GOT3 (cell line): ENCODE results near the gene SARNP.

Source experiments
- DNase-seq: peaks from one replicate; lab custom pipeline; 2025; ENCODE audit warnings: mixed read lengths; lab: John Stamatoyannopoulos, UW

The SARNP gene

DNA sequence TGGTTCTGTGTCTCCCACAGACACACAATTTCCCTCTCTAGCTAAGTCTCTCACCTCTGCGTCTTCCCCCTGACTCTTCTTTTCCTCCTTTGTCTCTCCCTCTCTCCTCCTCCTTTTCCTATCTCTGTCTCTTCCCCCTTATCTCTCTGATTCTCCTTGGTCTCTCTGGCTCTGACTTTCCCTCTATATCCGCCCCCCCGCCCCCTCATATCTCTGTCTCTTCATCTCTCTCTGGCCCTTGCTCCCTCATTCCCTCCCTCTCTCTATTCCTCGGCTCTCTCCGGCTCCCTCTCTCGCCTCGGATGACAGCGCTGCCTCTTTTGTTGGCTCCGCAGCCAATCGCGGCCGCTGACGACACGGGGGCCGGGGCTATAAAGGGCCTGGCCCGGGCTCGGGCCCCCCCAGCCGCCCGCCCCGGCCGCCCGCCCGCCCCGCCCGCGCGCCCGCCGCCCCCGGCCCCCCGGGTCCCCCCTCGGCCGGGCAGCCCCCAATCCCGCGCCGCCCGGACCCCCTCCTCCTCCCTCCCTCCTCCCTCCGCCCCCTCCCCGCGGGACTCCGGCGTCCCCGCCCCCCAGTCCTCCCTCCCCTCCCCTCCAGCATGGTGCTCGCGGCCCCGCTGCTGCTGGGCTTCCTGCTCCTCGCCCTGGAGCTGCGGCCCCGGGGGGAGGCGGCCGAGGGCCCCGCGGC lies 74.7 kb downstream of the SARNP start, which contains the start of gene GDF11:
Gene GDF11, plus strand, starts transcription at position 404 of the 687 bp plus-strand sequence. Its CDS starts 195 bp downstream, at position 599.
- no peak for DNase-seq

DNA sequence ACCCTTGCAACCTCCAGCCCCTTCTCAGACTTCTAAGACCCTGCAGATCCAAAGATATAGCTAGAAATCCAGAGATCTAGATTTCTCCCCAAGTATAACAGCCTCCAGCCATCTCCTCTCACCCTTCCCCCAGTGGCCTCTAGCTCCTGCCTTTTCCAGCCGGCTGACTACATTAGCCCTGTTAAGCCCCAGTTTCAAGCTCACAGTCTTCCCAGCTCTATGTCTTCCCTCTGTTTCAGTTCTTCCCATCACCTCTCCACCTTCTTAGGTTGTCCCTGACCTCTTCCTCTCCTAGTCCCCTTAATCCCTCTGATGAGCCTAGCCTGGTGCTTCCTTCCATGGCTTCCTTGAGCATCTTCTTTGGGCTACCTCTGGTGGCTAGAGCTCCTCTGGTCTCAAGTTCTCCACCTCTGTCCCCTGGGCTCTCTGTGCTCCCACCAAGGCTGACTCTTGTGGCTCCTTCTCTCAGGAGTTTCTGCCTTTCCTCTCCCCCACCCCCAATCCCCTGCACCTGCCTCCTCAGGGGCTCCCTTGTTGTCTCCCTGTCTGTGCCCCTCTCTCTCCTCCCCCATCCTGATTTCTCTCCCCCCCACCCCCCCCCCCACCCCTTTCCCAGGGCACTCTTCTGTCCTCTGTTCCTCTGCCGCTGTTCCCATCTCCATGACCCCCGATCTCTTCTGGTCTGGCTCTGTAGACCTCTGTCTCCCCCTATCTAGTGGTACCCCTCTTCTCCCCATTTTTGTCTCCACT lies 75.4 kb downstream of the SARNP start:
- DNase-seq: no peak

DNA sequence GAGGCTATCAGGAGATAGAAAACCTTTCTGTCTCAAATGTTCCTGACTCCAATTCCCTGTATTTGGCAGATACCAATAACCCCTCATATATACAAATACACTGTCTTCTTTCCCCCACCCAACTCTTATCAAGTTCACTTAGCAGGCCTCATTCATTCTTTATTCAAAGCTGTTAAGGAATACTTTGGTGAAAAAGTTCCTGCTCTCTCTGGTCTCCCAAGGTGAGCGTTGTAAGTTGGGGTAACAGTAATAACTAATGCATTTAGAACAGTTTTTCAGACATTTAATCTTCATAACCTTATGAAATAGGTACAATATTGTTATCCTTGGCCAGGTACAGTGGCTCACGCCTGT lies 78.5 kb downstream of the SARNP start:
- DNase-seq: no peak

DNA sequence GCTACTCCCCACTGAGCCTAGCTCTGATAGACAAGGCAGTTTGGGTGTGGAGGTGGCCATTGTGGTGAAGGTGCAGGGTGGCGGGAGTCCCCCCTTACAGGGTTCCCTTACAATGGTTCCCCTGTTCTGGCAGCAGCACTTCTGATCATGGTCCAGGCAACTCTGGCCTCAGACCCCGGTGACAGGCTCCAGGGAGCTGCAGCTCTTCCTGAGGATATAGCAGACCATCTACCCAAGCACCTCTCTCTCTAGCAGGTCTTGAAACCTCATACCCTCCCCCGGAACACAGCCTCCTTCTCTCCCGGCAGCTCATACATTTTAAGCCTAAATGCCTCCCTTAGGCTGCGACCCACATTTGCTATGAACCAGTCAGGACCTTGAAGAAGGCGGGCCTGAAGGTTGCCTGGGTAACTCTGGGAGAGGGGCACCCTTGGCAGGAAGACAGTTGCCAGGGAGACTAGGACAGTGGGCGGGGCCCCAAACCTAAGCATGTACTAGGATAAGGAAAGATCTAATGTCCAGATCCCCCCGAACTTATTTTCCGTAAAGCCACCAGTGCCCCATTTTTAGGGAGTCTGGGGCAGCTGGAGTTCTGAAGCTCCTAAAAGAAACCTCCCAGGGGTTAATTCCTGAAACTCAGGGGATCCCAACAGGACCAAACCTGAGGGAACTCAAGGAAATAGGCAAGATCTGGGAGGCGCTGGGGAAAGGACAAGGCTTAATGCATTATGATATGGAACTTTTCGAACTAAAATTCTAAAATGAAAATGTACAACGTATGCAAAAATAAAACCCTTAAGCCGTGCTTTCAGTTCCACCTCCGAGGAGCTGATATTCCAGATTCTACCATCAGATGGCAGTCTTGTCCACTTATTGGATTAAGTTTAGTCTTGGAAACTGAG lies 79.2 kb downstream of the SARNP start:
- no peak for DNase-seq

DNA sequence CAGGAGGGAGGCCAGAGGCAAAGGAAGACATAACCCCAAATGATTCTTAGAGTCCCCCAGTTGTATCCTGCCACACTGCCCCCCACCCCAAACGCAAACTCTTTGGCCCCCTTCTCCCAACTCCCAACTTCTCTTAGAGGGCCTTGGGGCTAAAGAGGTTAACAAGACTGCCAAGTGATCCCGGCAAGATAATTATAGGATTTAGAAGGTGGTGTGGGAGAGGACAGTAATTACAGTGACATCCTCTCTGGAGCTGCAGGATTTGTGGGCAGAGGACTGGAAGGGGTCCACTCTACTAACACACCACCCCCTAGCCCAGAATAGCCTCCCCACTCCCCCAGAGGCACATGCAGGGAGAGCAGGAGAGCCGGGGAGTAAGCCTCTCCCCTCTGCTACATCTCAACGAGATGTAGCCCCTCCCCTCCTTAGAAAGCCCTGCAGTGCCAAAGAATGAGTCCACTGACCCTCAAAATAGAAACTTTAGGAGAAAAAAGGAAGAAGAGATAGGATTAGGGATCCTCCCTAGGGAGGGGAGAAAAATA lies 79.9 kb downstream of the SARNP start:
- no peak for DNase-seq

DNA sequence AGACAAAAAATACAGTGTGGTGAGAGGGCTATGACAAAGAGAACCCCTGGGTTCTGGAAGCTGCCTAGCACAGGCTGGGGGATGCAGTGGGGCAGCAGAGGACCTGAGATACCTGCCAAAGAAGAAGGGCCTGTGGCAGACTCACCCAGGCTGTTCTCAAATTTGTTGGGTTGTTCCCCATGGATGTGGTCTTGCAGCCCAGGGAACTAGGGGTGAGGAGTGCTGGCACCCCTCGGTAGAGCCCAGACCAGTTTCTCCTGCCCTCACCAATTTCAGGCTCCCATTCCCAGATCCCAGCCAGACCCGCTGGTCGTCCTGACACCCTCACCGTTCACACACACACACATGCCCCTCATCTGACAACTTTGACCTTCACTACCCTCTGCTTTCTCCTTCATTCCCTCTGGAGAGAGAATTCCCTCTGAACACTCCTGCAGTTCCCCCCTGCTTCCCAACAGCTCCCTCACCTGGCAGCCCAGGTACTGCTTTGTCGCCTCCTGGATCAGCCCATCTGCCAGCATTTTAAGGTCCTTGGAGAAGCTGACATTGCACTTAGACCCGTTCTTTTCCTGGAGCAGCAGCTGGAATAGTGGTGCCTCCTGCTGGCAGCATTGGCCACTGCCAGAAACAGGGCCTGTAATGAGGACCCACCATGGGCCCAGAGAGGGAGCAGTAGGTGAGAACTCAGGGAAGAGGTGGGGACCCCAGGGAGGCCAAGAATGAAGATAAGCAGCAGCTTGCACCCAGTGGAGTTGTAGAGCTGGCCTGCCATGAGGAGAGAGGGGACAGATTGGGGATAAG lies 80.5 kb downstream of the SARNP start:
- no peak for DNase-seq

DNA sequence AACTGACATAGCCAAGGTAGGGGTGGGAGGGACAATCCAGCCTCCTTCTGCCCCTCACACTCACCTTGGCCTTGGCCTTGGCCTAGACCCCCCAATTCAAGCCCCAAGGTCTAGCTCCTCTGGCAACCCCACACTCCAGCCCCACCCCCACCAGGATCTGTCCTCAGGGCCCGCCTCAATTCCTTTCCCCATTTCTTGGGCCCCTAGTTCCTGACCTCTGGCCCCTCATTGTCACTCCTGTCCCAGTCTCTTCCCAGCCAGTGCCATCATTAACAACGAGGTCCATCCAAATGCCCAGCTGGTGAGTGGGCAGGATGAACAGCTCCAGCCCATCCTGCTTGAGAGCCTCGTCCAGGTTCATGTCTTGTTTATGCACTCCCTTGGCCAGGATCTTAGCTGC lies 81.4 kb downstream of the SARNP start:
- DNase-seq: no peak

DNA sequence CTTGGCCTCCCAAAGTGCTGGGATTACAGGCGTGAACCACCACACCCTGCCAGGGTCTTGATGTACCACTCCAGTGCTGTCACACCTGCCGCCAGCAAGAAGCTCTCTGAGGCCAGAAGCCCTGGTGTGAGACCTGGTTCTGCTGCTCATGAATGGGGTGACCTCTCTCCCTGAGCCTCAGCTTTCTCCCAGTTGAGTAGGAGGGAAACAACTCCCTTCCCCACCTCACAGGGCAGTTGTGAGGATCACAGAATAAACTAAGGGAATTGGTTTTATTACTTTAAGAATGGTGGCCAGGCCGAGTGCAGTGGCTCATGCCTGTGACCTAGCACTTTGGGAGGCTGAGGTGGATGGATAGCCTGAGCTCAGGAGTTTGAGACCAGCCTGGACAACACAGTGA lies 82.9 kb downstream of the SARNP start:
- no peak for DNase-seq

DNA sequence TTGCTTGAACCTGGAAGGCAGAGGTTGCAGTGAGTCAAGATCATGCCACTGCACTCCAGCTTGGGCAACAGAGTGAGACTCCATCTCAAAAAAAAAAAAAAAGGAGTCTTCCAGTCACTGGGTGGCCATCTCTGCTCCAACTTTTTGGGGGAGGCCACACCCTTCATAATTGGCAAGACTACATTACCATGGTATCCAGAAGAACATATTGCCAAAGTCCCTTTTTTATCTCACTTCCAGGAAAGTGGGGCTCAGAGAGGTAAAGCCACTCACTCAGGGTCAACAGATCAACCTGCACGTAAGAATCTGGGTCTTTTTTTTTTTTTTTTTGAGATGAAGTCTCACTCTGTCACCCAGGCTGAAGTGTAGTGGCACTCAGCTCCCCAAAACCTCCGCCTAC lies 83.7 kb downstream of the SARNP start:
- no peak for DNase-seq

DNA sequence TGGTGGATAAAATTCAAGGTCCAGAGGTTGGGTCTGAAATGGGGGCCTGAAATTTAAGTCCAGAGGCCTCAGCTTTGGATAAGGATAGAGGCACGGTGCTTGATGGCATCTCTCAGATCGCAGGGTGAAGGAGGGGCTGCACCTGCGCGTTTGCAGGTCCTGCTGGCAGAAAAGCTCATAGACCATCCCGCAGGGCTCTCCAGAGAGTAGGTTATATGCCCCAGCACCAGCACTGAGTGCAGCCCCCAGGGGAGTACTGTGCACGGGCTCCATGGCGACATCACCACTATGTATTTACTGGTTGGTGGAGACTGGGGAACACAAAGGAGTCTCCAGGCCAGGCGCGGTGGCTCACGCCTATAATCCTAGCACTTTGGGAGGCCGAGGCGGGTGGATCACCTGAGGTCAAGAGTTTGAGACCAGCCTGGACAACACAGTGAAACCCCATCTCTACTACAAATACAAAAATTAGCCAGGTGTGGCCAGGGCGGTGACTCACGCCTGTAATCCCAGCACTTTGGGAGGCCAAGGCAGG lies 84.4 kb downstream of the SARNP start:
- DNase-seq: no peak

DNA sequence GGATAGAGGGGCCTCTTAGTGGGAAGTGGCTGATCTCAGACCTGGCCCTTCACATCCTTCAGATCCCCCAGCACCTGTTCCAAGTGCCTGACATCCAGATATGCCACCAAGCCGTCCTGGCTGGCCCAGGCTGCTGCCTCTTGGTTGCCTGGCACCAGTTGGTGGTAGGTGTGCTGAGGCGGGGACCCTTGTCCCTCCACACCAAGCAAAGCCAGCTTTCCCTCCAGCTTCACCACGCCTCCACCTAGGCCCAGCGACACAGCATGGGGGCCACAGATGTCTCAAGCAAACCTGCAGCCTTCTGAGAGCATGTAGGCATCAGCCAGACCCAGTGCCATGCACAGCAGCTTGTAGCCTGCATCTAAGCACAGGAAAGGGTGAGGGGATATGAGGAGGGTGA lies 85.2 kb downstream of the SARNP start:
- no peak for DNase-seq

DNA sequence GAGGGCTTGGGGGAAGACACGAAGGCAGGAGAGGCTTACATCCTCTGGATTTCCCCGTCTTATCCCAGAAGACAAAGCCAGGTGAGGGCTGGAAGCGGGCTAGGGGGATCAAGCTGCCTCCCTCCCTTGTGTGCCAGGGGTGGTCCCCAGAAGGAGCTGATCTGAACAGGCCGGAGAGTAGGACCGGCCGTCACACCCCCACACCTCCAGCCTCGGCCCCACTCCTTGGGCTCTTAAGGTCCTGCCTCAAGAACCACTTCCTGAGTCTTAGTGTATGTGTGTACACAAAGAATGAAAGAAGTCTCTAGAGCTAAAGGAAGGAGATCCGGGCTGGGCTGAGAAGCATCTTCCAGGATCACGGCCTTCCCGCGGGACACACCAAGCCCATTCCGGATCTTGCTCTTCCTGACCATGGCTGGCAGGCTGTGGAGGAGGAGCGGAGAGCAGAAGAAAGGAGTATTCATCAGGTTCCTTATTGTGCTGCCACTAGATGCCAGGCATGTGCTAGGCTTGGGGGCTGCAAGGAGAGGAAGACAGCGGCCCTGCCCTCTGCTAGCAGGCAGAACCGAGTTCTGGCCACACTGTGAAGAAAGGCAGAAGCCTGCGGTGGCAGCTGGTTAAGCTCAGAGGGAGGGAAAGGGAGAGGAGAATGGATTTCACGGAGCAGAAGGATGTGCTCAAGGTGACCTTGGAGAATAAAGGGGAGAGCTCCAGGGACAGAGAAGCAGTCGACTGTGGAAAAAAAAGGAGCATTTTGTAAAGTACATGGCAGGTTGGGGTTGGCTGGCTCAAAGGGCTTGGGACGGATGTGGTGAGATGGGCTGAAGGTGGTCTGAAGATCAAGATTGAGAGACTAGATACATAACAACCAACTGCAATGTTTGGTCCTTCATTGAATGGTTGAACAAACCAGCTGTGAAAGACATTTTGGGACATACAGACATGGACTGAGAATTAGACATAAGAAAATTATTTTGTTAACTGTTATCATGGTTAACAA lies 87.4 kb downstream of the SARNP start:
- DNase-seq: no peak

DNA sequence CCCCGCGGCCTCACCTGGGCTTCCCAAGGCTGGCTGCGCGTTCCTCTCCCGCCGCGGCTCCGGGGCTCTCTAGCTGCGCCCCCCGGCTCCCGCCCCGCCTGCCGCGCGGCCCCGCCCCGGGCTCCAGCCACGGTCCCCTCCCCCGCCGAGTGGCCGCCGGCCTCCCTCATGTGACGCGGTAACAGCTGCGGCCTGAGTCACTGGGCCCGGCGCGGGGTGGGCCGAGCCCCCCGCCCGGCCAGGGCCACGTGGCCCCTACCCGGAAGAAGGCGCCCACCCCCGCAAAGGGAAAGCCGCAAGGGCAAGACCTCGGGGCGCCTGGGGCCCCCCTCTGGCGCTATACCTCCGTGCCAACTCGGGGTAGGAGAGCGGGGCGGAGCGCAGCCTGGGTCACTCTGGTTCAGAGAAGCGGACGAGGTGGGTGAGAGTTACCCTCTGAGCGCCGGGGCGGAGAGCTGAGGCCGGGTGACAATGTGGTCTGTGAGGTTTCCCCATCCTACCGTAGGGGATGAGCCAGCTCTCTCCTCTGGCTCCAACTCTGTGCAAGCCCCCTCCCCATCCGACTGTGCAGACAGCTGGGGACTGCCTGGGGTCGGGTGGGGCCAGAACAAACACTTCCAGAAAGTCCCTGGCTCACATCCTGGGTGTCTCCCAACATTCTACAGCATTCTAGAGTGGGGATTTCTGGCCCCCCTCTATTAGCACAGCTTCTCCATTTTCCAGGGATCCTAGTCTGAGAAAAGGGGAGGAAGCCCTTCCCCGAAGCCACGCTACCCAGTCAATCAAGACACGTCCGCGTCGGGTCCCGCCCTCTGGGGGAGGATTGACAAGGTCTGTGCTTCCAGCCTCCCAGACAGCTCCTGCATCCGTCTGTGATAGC lies 88.3 kb downstream of the SARNP start, which contains the start of gene CD63:
Gene CD63, minus strand, starts transcription at position 71 of the 880 bp plus-strand sequence. CDS start 668 bp downstream, outside the sequence.
- DNase-seq: peak; percentile 31

DNA sequence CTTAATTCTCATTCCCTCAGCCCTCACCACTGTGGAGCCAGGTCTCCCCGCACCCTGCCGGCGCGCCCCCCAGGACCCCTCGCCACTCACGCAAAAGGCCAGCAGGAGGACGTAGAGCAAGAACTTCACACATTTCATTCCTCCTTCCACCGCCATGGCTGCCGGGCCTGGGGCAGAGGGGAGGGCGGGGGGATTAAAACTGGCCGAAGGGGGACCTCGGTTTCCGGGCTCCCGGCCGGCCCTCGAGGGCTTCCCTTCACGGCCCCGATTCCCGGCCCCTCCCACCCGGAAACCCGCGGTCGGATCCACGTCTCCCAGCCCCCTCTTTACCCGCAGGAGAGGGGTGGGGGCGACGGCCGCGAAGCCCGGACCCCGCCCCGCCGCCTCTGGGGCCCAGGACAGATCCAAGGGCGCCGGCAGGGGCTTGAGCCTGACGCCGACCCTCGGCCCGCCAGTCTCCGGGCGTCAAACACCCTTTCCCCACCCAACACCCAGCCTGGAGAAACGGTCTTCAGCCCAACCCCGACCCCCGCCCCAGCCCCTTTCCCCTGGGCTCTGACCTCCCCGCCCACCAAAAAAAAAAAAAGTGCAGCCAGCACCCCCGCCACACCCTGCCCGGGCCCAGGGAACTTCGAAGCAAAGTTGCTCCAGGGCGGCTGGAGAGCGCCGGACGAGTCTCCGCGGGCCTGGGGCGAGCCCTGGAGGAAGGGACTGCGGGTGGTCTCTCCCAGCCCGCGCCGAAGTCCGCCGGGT lies 89.2 kb downstream of the SARNP start:
- DNase-seq: no peak

DNA sequence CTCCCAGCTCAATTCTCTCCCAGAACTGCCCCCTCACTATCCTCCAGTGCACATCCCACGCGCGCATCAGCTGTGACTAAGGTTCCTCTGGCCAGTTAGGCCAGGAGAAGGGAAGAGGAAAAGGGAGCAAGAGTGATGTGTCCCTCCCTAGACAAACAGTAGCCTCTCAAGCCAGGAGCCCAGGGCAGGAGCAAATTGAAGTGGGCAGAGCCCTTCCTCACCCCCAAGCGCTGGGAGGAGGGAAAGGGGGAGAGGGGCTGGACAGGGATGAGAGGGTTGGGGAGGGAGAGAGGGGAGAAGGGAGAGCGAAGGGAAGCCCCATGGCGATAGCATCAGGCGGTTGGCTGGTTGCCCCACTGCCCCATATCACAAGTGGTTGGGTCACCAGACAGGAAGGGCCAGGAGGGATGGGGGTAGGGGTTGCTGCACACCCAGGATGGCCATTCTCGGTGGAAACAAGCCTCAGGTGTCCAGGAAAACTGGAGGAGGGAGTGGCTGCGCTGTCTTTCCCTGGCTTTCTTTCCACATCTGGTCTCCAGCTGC lies 89.8 kb downstream of the SARNP start:
- DNase-seq: no peak

DNA sequence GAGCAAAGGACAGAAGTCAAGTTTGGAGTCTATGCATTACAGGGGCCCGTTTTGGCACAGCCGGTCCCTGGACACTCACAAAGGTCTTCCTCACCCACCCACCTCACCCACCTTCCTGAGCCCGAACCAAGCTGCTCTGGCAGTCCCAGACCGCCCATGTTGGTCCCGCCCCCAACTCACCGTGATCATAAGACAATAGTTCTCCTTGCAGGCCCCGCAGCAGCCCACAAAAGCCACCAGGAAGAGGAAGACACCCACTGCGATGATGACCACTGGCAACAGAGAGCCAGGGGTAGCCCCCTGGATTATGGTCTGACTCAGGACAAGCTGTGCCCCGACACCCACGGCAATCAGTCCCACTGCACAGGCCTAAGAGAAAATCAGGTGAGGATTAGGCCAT lies 90.6 kb downstream of the SARNP start:
- no peak for DNase-seq

DNA sequence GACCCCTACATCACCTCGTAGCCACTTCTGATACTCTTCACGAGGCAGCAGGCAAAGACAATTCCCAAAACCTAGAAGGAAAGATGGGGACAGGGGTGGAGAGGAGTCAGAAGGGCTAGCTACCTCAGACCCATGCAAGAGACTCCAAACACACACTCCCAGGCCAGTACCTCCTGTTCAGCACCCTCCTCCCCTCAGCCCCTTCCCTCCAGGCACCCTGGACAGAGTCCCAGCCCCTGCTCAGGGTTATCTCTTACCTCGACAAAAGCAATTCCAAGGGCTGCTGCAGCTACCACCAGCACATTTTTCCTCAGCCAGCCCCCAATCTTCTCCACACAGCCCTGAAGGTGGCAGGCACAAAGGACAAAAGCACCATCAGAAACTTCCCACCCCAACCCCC lies 92.0 kb downstream of the SARNP start:
- no peak for DNase-seq

DNA sequence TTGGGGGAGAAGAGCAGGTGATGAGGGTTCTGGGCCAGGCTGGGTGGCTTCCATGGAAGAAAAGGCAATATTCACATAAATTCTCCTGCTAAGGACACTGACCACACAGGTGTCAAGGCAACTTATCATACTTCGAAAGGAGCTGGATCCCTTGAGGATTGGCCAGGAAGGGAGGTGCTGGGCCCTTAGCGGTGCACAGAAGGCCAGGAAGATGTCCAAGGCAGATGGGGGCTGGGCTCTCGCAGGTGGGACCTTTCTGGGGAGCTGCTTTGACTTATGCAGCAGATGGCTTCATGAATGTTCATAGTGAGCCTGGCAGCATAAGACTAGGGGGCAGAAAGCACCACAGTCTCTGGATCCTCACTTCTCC lies 92.6 kb downstream of the SARNP start:
- no peak for DNase-seq
